Panc1 (cell line): ENCODE measurements around the gene MR1. TPM values are rescaled to one million over a fixed set of nuclear protein-coding genes. Genes with fewer than 3 reads are reported as not detected.

ENCODE experiments used
- ATAC-seq: fragments of 200-7000 bp; cut with Tn5 transposase; 2 replicates; pipeline ENCODE4 v1.9.1; 2020; ENCODE audit warnings: mild to moderate bottlenecking, moderate library complexity
- BruUV-seq: library from RNA; stranded (reverse); fragments of 400-500 nt; replicated peaks from 2 replicates; lab custom pipeline; 2021; lab: Mats Ljungman, UMichigan
- CTCF ChIA-PET: fragments of 300-600 bp; sonication (Branson Sonifier 250); formaldehyde crosslinking; loops from one replicate; lab custom pipeline; 2022; ENCODE audit warnings: antibody characterized with exemption; lab: Charles Lee
- POLR2A ChIA-PET: fragments of 300-600 bp; sonication (Branson Sonifier 250); formaldehyde crosslinking; loops from one replicate; lab custom pipeline; 2022; ENCODE audit warnings: antibody characterized with exemption; lab: Charles Lee
- DNase-seq: peaks from one replicate; pipeline ENCODE4 v3.0.0-alpha.2; 2010; ENCODE audit warnings: low read depth, low spot score
- H3K27ac ChIP-seq: 2 replicates; pipeline ENCODE4 v1.5.1; 2011; ENCODE audit warnings: mild to moderate bottlenecking, low read length, inconsistent platforms
- H3K27me3 ChIP-seq: fragments of 200-500 bp; sonication (Bioruptor generic); 2 replicates; pipeline ENCODE4 v1.6.0; 2014; ENCODE audit warnings: low read length, inconsistent platforms; ENCODE audit not compliant: control insufficient read depth, insufficient read depth
- H3K36me3 ChIP-seq: fragments of 200-500 bp; sonication (Bioruptor generic); 2 replicates; pipeline ENCODE4 v1.5.1; 2014; ENCODE audit warnings: inconsistent platforms, mild to moderate bottlenecking, low read length, moderate library complexity; ENCODE audit not compliant: control insufficient read depth, insufficient read depth
- H3K4me1 ChIP-seq: 2 replicates; pipeline ENCODE4 v1.5.1; 2011; ENCODE audit warnings: inconsistent platforms, mild to moderate bottlenecking, low read length, moderate library complexity; ENCODE audit not compliant: control insufficient read depth, insufficient read depth
- H3K4me3 ChIP-seq, 2 experiments: 2 replicates each; pipeline ENCODE4 v1.5.1; 2011 to 2012; ENCODE audit warnings: low read depth in 2 of 2, low read length in 2 of 2, mild to moderate bottlenecking in 2 of 2, inconsistent platforms in 1 of 2, moderate library complexity in 1 of 2
- H3K9me3 ChIP-seq: fragments of 200-500 bp; sonication (Bioruptor generic); 2 replicates; pipeline ENCODE4 v1.5.1; 2014; ENCODE audit warnings: low read depth, mild to moderate bottlenecking, inconsistent platforms, low read length, moderate library complexity; ENCODE audit not compliant: control insufficient read depth, insufficient read depth
- POLR2AphosphoS5 ChIP-seq: IDR thresholded peaks from 2 replicates; pipeline ENCODE4 v1.6.1; 2012; ENCODE audit warnings: mild to moderate bottlenecking, low read depth, low read length, moderate library complexity
- SIN3A ChIP-seq: IDR thresholded peaks from 2 replicates; pipeline ENCODE4 v1.6.1; 2012; ENCODE audit warnings: low read depth, mild to moderate bottlenecking, low read length, moderate library complexity, borderline replicate concordance; ENCODE audit not compliant: insufficient read depth
- TCF7L2 ChIP-seq: IDR thresholded peaks from 2 replicates; pipeline ENCODE4 v1.6.1; 2011; ENCODE audit warnings: mild to moderate bottlenecking, low read depth, low read length, inconsistent platforms
- in situ Hi-C: cut with HindIII; loops from 2 replicates; pipeline ENCODE4 v1.10.0; 2016; ENCODE audit warnings: low sequenced_read_pairs, low pct_unique_long_range_greater_than_20kb
- intact Hi-C: fragments of 100-400 bp; cut with micrococcal nuclease; formaldehyde crosslinking; loops from one replicate; pipeline ENCODE4 v1.10.0; 2022; ENCODE audit not compliant: unreplicated experiment
- total RNA-seq: library from RNA; stranded (reverse); gene quantifications from one replicate; pipeline ENCODE4 v1.2.1, GENCODE V29; 2021; ENCODE audit not compliant: unreplicated experiment
- TF ChIP-seq, protein P1 (sequence below), 2 experiments: IDR thresholded peaks; 2 replicates each; pipeline ENCODE4 v1.6.1; 2011 to 2012; ENCODE audit warnings: low read depth in 2 of 2, control low read depth in 1 of 2, low read length in 1 of 2, mild to moderate bottlenecking in 1 of 2, moderate library complexity in 1 of 2; ENCODE audit not compliant: insufficient read depth in 1 of 2
- TF ChIP-seq, protein P2 (sequence below): fragments of 450-650 bp; IDR thresholded peaks from 2 replicates; pipeline ENCODE4 v1.5.1; 2017; ENCODE audit warnings: mild to moderate bottlenecking

MR1 gene
- total RNA-seq, 1 experiment from 2014 or later = 3.9 TPM

DNA sequence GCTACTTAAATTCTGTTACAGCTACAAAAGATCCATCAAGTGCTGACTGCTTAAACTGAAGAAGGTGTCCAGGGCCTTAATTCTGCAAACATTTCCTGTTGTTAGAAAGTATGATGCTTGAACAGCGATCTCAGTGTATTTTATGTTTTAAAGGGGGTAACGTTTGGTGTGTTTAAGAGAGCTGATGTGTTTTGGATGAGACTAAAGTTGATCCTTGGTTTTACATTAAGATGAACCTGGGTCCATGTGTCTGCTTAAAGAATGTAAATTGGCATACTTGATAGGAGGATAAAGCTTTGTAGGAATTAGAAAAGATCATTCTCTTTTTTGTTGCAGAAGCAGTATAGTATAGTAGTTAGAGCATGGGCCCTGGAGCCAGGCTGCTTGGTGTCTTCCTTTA lies 58.3 kb downstream of the MR1 start:
- no peak for ATAC-seq
- BruUV-seq = no TSS peak
- ChIA-PET POLR2A (interaction anchor here (1.3 kb wide), 1 partner anchor 13 kb away, joined by 5 read pairs; no protein-coding TSS in a partner anchor), CTCF (no interaction called here)
- H3K36me3 ChIP-seq = peaks cover 15% of the 10 kb centered on the region
- H3K4me1 ChIP-seq = peaks cover 60% of the 10 kb centered on the region
- TF ChIP-seq POLR2AphosphoS5 = no peak
- no peak for TF ChIP-seq TCF7L2
- TF ChIP-seq SIN3A = no peak
- TF ChIP-seq, protein P1, sequence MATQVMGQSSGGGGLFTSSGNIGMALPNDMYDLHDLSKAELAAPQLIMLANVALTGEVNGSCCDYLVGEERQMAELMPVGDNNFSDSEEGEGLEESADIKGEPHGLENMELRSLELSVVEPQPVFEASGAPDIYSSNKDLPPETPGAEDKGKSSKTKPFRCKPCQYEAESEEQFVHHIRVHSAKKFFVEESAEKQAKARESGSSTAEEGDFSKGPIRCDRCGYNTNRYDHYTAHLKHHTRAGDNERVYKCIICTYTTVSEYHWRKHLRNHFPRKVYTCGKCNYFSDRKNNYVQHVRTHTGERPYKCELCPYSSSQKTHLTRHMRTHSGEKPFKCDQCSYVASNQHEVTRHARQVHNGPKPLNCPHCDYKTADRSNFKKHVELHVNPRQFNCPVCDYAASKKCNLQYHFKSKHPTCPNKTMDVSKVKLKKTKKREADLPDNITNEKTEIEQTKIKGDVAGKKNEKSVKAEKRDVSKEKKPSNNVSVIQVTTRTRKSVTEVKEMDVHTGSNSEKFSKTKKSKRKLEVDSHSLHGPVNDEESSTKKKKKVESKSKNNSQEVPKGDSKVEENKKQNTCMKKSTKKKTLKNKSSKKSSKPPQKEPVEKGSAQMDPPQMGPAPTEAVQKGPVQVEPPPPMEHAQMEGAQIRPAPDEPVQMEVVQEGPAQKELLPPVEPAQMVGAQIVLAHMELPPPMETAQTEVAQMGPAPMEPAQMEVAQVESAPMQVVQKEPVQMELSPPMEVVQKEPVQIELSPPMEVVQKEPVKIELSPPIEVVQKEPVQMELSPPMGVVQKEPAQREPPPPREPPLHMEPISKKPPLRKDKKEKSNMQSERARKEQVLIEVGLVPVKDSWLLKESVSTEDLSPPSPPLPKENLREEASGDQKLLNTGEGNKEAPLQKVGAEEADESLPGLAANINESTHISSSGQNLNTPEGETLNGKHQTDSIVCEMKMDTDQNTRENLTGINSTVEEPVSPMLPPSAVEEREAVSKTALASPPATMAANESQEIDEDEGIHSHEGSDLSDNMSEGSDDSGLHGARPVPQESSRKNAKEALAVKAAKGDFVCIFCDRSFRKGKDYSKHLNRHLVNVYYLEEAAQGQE (IDR thresholded peaks at IDR 0.05; ENCODE audit: insufficient read depth in 1 of 2, low read depth in 2 of 2, low read length in 1 of 2) = no peak
- TF ChIP-seq, protein P2, sequence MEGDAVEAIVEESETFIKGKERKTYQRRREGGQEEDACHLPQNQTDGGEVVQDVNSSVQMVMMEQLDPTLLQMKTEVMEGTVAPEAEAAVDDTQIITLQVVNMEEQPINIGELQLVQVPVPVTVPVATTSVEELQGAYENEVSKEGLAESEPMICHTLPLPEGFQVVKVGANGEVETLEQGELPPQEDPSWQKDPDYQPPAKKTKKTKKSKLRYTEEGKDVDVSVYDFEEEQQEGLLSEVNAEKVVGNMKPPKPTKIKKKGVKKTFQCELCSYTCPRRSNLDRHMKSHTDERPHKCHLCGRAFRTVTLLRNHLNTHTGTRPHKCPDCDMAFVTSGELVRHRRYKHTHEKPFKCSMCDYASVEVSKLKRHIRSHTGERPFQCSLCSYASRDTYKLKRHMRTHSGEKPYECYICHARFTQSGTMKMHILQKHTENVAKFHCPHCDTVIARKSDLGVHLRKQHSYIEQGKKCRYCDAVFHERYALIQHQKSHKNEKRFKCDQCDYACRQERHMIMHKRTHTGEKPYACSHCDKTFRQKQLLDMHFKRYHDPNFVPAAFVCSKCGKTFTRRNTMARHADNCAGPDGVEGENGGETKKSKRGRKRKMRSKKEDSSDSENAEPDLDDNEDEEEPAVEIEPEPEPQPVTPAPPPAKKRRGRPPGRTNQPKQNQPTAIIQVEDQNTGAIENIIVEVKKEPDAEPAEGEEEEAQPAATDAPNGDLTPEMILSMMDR = no peak
- in situ Hi-C loops = no loop called here
- H3K27ac ChIP-seq = peak overlapping the region; percentile 91
- intact Hi-C loops = no loop called here
- peak overlapping the region; percentile 80 to 94 for H3K4me3 ChIP-seq
- DNase-seq = no peak
- no peaks in the 10 kb centered on the region for H3K9me3 ChIP-seq
- H3K27me3 ChIP-seq = no peaks in the 10 kb centered on the region

DNA sequence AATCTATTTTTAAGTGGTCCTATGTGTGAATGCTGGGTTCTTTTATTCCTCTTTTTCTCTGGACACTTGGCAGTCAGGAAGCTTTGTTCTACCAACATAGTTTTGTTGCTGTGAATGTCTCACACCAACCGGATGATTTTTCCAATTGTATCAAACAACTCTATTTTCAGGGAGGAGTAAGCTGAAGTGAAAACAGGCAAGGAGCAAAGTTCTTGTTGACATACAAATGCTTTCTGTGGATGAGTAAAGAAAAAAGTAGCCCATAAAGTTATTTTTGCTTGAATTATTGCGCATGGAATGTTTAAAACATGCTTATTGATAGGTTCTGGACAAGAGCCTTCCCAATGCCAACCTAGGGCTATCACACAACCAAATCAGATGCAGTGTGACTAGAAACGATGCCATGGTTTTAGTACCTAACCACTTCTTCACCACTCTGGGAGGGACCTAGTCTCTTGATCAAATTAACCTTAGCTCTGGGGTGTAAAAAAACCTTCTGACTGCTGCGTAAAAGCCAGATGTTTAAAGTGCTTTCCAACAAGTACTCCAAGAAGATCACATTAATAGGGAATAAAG lies 59.2 kb downstream of the MR1 start:
- Histone ChIP-seq H3K27ac (peak overlapping the region; percentile 48; the same call in 1 of the 2 replicates), H3K9me3 (no peaks in the 10 kb centered on the region), H3K36me3 (peaks cover 15% of the 10 kb centered on the region), H3K27me3 (no peaks in the 10 kb centered on the region), H3K4me1 (peaks cover 59% of the 10 kb centered on the region), H3K4me3 (no peak overlapping the region; a peak in 1 of 4 replicates)
- ATAC-seq (no peak), DNase-seq (no peak)
- ChIA-PET POLR2A (interaction anchor here (0.6 to 1.3 kb wide), 2 partner anchors 12 to 15 kb away, joined by 5 read pairs; no protein-coding TSS in a partner anchor), CTCF (no interaction called here)
- BruUV-seq = no TSS peak
- TF ChIP-seq POLR2AphosphoS5 = no peak
- intact Hi-C loops = no loop called here
- in situ Hi-C loops = no loop called here

DNA sequence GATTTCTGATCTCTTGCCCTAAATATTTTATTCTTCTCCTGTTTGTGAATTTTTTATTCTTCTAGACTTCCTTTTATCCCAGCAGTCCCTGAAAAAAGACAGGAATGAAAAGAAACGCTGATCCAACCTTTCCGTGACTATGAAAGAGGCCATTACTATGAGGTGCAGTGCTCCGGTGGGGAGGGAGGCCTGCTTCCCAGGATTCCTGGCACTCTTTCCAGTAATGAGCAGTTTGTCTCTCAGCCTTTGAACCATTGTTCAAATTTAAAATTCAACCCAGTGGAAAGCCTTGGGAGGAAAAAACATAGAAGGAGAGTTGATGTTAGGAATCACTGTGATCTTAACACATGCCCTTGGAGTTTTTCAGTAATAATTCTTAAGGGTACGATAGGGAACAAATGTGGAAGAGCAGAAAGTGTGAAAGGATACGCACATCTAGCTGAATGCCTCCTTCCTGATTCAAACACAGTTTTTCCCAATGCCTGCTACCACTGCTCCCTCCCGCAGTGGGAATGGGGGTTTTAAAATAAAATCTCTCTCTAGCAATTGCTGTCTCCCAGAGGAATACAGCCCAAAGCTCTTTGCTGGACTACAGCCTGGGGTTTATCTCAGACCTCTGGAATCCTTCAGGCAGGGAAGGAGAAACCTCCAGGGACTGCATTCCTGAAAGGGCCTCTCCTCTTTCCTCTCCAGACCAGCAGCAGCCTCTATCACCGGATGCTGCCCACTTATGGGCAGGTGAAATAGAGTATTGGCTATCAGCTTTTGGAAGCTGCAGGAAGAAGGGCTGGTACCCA lies 60.8 kb downstream of the MR1 start:
- no peak overlapping the region for H3K4me3 ChIP-seq
- H3K27me3 ChIP-seq = no peaks in the 10 kb centered on the region
- peaks cover 70% of the 10 kb centered on the region for H3K4me1 ChIP-seq
- DNase-seq = no peak
- intact Hi-C loops (no loop called here), in situ Hi-C loops (no loop called here)
- ChIA-PET POLR2A (no interaction called here), CTCF (no interaction called here)
- no peaks in the 10 kb centered on the region for H3K9me3 ChIP-seq
- no peak overlapping the region; the same call in 1 of the 2 replicates for H3K27ac ChIP-seq
- peaks cover 12% of the 10 kb centered on the region for H3K36me3 ChIP-seq
- TF ChIP-seq POLR2AphosphoS5 (no peak; the same call in 1 of the 2 replicates), SIN3A (no peak), TCF7L2 (no peak)
- TF ChIP-seq, protein P2 = no peak
- TF ChIP-seq, protein P1 (IDR thresholded peaks at IDR 0.05; ENCODE audit: insufficient read depth in 1 of 2, low read depth in 2 of 2, low read length in 1 of 2) = no peak
- no peak for ATAC-seq
- no TSS peak for BruUV-seq
